Kidney (tissue), 14 donors: ENCODE results near the gene RBM47. TPM values are rescaled to one million over a fixed set of nuclear protein-coding genes. Genes with fewer than 3 reads are reported as not detected.
"Not testable (repeated sequence)": the region's sequence is repeated elsewhere in the genome, so short reads cannot be mapped to it uniquely, and the experiment has no call there.

Experiments
- DNase-seq, 5 donors: peaks; one replicate each; pipeline ENCODE4 v3.0.0-alpha.2; 2013 to 2020
- FAIRE-seq: peaks from 2 replicates; lab custom pipeline; 2012; peaks lifted over from hg19 to GRCh38; lab: Jason Lieb, UNC
- H3K27ac ChIP-seq, 2 donors: one replicate each; pipeline ENCODE4 v1.7.0; 2013; ENCODE audit warnings: low read depth in 2 of 2, low read length in 2 of 2, inconsistent platforms in 1 of 2
- H3K27me3 ChIP-seq: one replicate; pipeline ENCODE4 v1.7.1; 2013; ENCODE audit warnings: low read length, inconsistent platforms; ENCODE audit not compliant: control insufficient read depth, insufficient read depth
- H3K36me3 ChIP-seq, 3 donors: one replicate each; pipeline versions ENCODE4 v1.7.0 to v1.7.1; 2013; ENCODE audit warnings: low read length in 3 of 3, control low read depth in 1 of 3, inconsistent platforms in 1 of 3; ENCODE audit not compliant: insufficient read depth in 3 of 3, control insufficient read depth in 2 of 3
- H3K4me1 ChIP-seq, 3 donors: one replicate each; pipeline versions ENCODE4 v1.7.0 to v1.7.1; 2013; ENCODE audit warnings: low read length in 3 of 3, inconsistent platforms in 1 of 3, low read depth in 1 of 3; ENCODE audit not compliant: control insufficient read depth in 2 of 3, insufficient read depth in 2 of 3
- H3K4me3 ChIP-seq, 3 donors: one replicate each; pipeline versions ENCODE4 v1.7.0 to v1.8.1; 2013; ENCODE audit warnings: low read length in 3 of 3, control low read depth in 1 of 3, inconsistent platforms in 1 of 3
- H3K9ac ChIP-seq, 3 donors: one replicate each; pipeline versions ENCODE4 v1.7.0 to v1.7.1; 2013; ENCODE audit warnings: low read length in 3 of 3, control low read depth in 1 of 3, inconsistent platforms in 1 of 3
- H3K9me3 ChIP-seq, 3 donors: one replicate each; pipeline versions ENCODE4 v1.7.0 to v1.7.1; 2013; ENCODE audit warnings: low read length in 3 of 3, control low read depth in 1 of 3, inconsistent platforms in 1 of 3; ENCODE audit not compliant: control insufficient read depth in 2 of 3, insufficient read depth in 1 of 3
- intact Hi-C: fragments of 100-400 bp; cut with DNase I; formaldehyde crosslinking; loops from one replicate; pipeline ENCODE4 v1.11.1; 2022
- polyA plus RNA-seq: library from polyadenylated mRNA; stranded (reverse); fragments of 350-450 nt; fragmentation: Illumina TruSeq; extraction: RNeasy Lipid Tissue Mini Kit (QIAGEN cat#74804); gene quantifications from one replicate; pipeline ENCODE4 v1.2.3, GENCODE V29; 2014; ENCODE audit warnings: low read depth, low replicate concordance; ENCODE audit not compliant: insufficient read depth
- total RNA-seq: library from RNA; stranded (reverse); fragmentation: NEBNext Ultra II Directional; extraction: Animal tissue kit (Norgen Biotek cat#: 25700); gene quantifications from one replicate; pipeline ENCODE4 v1.2.1, GENCODE V29; 2021
- TF ChIP-seq, protein P1 (sequence below): IDR thresholded peaks from 3 replicates; pipeline ENCODE4 v1.5.1; 2012; ENCODE audit warnings: mild to moderate bottlenecking, moderate library complexity, borderline replicate concordance; ENCODE audit not compliant: insufficient read depth; ENCODE audit errors: extremely low read depth
- donor health status: control.
- donor health status: control.
- donor health status: control.
- donor health status: control.
- donor health status: control.
- donor health status: DM: yes; HTN: yes; CAD: no.
- donor health status: Normal renal cell carcinoma (clear cell type).

Gene RBM47
- total and polyA plus RNA-seq, 2 donors from 2014 or later = 61.5 to 124 TPM

DNA sequence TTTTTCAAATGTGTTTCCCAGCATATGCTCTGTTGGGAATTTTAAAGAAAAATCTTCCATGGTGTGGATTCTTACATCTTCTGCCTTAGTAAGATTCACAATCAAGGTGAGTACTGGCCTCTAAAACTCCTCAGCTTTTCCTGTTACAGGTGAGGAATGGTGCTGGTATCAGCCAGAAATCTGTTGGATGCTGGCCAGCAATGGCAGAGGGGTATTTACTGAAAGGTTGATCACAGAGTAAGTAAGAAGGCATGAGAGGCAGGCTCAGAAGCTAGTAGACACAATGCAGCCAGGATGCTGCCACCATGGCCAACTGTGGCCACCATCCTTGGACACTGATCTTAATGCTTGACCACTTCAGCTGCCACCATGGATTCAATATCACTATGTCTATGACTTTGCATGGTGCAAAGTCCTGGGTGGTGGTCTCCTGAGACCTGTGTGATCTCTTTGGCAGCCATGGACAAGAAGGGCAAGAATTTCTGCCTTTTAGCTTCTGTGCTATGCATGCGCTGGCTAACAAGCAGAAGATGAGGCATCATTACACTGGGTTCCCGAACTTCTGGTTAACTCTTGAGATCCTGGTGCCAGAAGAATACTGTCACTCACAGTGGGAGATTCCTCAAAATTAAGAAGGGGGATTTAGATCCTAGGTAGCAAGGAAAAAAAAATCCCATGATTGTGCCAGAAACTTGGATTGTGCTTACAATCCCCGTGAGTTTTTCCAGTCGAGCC lies 234.3 kb downstream of the RBM47 start:
- Histone ChIP-seq H3K27ac (peak overlapping the region; percentile 3 to 88), H3K36me3 (no peaks in the 10 kb centered on the region), H3K4me3 (no peak overlapping the region), H3K9me3 (no peaks in the 10 kb centered on the region), H3K4me1 (peaks cover 7 to 13% (median 9%) of the 10 kb centered on the region in 3 donors), H3K9ac (peak overlapping the region in 1 of 3 donors; percentile 24), H3K27me3 (no peaks in the 10 kb centered on the region)
- TF ChIP-seq, protein P1, sequence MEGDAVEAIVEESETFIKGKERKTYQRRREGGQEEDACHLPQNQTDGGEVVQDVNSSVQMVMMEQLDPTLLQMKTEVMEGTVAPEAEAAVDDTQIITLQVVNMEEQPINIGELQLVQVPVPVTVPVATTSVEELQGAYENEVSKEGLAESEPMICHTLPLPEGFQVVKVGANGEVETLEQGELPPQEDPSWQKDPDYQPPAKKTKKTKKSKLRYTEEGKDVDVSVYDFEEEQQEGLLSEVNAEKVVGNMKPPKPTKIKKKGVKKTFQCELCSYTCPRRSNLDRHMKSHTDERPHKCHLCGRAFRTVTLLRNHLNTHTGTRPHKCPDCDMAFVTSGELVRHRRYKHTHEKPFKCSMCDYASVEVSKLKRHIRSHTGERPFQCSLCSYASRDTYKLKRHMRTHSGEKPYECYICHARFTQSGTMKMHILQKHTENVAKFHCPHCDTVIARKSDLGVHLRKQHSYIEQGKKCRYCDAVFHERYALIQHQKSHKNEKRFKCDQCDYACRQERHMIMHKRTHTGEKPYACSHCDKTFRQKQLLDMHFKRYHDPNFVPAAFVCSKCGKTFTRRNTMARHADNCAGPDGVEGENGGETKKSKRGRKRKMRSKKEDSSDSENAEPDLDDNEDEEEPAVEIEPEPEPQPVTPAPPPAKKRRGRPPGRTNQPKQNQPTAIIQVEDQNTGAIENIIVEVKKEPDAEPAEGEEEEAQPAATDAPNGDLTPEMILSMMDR = no peak
- FAIRE-seq (no peak), DNase-seq (no peak)
- intact Hi-C loops = no loop called here

DNA sequence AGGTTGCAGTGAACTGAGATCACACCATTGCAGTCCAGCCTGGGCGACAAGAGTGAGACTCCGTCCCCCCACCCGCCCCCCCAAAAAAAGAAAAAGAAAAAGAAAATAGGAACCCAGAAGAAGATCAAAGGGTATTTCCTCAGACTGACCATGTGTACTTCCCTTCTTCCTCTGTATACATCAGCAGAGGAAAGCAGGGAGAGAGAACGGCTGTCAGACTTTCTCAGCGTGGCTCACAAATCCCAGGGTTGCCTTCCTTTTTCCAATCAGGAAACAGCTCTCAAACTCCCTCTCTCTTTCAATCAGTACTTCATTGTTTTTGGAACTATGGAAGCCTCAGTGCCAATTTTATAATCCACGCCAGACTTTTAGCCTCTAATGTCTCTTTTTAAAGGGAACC lies 235.4 kb downstream of the RBM47 start:
- Histone ChIP-seq H3K27ac (no peak overlapping the region), H3K4me1 (peaks cover 7 to 13% (median 9%) of the 10 kb centered on the region in 3 donors), H3K36me3 (no peaks in the 10 kb centered on the region), H3K4me3 (no peak overlapping the region), H3K9me3 (no peaks in the 10 kb centered on the region), H3K27me3 (no peaks in the 10 kb centered on the region), H3K9ac (no peak overlapping the region)
- DNase-seq = no peak
- intact Hi-C loops = no loop called here
- TF ChIP-seq, protein P1 = no peak
- FAIRE-seq = no peak

DNA sequence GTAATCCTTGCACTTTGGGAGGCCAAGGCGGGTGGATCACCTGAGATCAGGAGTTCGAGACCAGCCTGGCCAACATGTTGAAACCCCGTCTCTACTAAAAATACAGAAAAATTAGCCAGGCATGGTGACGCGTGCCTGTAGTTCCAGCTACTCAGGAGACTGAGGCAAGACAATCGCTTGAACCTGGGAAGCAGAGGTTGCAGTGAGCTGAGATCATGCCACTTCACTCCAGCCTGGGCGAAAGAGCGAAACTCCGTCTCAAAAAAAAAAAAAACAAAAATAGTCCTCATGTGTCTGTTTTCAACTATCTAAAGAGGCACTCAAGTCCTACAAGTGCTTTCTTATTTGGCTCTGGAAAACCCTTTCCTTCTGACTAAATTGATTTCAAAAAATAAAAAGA lies 237.4 kb downstream of the RBM47 start:
- H3K4me3 ChIP-seq, H3K9me3 ChIP-seq, H3K27ac ChIP-seq, H3K36me3 ChIP-seq, H3K9ac ChIP-seq, intact Hi-C loops, FAIRE-seq, DNase-seq, H3K27me3 ChIP-seq: not testable (repeated sequence)
- peaks cover 7 to 13% (median 9%) of the 10 kb centered on the region in 3 donors for H3K4me1 ChIP-seq

DNA sequence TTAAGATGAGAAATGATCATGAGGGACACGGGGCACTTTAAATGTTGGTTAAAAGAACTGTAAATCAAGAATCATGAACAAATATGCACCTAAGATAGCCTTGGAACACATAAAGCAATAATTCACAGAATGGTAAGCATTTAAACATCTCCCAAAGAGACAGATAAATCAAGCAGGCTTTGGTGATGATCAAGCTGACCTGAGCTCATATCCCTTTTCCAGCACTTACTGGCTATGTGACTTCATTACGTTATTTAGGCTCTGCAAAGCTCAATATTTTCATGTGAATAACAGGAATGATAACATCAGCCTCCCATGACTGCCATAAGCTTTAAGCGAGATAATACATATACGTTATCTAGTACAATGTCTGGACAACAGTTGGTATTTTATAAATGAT lies 239.7 kb downstream of the RBM47 start:
- H3K9me3 ChIP-seq = no peaks in the 10 kb centered on the region
- DNase-seq = no peak
- no peak overlapping the region for H3K27ac ChIP-seq
- no peaks in the 10 kb centered on the region for H3K4me1 ChIP-seq
- no peaks in the 10 kb centered on the region for H3K36me3 ChIP-seq
- intact Hi-C loops = no loop called here
- TF ChIP-seq, protein P1 = no peak
- H3K4me3 ChIP-seq = no peak overlapping the region
- FAIRE-seq = no peak
- no peaks in the 10 kb centered on the region for H3K27me3 ChIP-seq
- H3K9ac ChIP-seq = no peak overlapping the region
